Measurements from ENCODE around the gene APOA5.

DNA sequence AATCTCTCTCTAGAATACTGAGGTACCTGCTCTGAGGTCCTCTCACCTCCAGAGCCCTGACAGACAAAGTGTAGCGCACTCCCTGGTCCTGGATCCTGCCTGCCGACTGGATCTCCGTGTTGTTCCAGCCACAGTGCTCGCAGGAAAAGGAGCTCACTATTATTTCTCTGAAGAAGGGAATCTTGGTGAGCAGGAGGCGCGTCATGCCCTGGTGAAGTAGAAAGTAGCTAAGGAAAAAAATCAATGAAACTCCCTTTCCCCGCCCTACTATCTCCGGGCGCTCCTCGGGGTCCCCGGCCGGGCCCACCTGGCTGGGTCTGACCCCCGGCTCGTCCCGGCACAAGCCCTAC lies 4.3 kb downstream of the APOA5 start:
- TF ChIP-seq POLR2A (IDR thresholded peaks at IDR 0.05), result no peak
- TF ChIP-seq EP300 (IDR thresholded peaks at IDR 0.05), result no peak
